Measurements from ENCODE around the gene NT5C3A.

The NT5C3A gene

DNA sequence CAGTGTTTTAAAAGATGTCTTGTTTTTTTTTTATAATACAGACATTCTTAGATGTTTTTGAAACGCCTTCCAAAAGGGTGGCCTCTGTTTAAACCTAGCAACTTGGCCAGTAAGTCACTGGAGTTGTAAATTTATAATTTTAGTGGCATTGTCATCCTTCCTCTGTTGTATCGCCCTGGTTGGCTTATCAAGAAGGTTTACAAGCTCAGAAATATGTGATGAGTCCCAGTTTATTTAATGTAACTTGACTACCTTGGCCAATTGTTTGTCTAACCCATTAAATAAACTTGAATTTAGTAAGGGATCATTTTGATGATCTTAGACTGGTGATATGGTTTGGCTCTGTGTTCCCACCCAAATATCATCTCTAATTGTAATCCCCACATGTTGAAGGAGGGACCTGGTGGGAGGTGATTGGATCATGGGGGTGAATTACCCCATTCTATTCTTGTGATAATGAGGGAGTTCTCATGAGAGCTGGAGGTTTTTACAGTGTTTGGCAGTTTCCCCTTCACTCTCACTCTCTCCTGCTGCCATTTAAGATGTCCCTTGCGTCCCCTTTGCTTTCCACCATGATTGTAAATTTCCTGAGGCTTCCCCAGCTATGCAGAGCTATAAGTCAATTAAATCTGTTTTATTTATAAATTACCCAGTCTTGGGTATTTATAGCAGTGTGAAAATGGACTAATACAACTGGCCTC lies 13.4 kb upstream of the NT5C3A start:
- DNase-seq (ENCODE audit: low read depth in 2 of 2) = no peak

DNA sequence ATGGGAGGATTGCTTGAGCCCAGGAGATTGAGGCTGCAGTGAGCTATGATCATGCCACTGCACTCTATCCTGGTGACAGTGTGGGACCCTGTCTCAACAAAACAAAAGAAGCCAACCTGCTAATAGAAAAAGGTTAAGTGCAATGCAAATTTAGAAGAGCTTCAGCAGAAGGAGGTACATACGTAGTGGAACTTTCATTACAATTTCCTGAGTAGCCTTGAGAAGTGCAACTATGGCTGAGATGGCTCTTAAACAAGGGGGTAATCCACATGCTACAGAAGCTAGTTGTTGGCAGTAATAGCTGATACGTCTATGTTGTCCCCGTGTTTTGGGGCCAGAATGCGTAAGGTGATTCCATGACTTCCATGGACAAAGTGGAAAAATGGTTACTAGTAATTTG lies 10.7 kb upstream of the NT5C3A start:
- no peak for DNase-seq (ENCODE audit: low read depth in 2 of 2)

DNA sequence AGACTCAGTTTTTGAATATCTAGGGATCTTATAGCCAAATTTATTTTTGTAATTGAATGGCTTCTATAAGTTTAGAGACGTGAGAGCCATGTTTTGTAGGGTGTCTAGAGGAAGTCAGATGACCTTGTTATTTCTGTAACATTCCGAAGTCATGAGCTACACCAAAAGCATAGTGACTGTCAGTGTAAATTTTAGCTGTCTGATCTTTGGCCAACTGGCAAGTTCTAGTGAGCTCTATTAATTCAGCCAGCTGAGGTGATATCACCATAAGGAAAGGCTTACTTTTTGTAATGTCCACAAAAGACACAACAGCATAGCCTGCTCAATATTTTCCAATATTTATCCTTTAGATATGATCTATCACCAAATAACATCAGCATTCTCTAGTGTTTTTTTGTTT lies 9.9 kb upstream of the NT5C3A start:
- no peak for DNase-seq (ENCODE audit: low read depth in 2 of 2)

DNA sequence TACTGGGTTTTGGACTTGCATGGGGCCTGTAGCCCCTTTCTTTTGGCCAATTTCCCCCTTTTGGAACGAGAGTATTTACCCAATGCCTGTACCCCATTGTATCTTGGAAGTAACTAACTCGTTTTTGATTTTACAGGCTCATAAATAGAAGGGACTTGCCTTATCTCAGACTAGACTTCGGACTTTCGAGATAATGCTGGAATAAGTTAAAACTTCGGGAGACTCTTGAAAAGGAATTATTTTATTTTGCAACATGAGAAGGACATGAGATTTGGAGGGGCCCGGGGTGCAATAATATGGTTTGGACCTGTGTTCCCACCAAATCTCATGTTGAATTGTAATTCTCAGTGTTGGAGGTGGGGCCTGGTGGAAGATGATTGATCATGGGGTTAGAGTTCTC lies 8.3 kb upstream of the NT5C3A start:
- DNase-seq (ENCODE audit: low read depth in 2 of 2) = no peak

DNA sequence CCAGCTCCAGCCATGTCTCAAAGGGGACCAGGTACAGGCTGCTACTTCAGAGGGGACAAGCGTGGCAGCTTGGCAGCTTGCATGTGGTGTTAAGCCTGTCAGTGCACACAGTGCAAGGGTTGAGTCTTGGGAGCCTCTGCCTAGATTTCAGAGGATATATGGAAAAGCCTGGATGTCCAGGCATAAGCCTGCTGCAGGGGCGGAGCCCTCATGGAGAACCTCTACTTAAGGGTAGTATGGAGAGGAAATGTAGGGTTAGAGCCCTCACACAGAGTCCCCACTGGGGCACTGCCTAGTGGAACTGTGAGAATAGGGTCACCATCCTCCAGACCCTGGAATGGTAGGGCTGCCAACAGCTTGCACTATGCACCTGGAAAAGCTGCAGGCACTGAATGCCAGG lies 7.7 kb upstream of the NT5C3A start:
- DNase-seq (ENCODE audit: low read depth in 2 of 2) = no peak

DNA sequence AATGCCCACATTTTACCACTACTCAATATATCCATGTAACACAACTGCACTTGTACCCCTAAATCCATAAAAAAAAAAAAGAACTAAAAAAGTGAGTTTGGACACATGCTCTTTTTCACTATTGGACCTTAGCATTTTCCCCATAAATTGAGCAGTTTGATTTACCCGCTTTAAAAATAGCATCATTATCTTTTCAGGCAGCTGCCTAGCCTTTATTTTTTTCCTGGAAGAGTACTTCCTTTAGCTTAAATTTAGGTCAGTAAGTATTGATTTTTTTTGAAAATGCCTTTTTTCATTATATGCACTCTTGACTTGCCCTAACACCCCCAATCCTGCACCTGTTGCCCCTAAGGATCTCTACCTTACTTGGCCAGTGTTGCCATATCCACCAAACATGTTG lies 5.3 kb upstream of the NT5C3A start:
- no peak for DNase-seq (ENCODE audit: low read depth in 2 of 2)

DNA sequence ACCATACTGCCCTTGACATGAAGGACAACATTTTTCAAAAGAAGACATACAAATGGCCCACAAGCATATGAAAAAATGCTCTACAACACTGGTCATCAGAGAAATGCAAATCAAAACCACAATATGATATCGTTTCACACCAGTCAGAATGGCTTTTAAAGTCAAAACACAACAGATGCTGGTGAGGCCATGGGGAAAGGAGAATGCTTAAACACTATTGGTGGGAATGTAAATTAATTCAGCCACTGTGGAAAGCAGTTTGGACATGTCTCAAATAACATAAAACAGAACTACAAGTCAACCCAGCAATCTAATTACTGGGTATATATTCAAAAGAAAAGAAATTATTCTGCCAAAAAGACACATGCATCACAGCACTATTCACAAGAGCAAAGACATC lies 4.2 kb upstream of the NT5C3A start:
- DNase-seq (ENCODE audit: low read depth in 2 of 2) = no peak

DNA sequence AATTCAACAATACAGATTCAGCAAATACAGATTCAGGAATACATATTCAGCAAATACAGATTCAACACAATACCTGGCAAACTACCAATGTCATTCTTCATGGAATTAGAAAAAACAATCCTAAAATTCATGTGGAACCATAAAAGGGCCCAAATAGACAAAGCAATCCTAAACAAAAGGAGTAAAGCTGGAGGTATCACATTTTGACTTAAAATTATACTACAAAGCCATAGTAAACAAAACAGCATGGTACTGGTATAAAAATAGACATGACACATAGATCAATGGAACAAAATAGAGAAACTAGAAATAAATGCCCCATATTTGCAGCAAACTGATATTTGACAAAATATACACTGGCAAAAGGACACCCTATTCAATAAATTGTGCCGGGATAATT lies 3.4 kb upstream of the NT5C3A start:
- DNase-seq (ENCODE audit: low read depth in 2 of 2) = no peak

DNA sequence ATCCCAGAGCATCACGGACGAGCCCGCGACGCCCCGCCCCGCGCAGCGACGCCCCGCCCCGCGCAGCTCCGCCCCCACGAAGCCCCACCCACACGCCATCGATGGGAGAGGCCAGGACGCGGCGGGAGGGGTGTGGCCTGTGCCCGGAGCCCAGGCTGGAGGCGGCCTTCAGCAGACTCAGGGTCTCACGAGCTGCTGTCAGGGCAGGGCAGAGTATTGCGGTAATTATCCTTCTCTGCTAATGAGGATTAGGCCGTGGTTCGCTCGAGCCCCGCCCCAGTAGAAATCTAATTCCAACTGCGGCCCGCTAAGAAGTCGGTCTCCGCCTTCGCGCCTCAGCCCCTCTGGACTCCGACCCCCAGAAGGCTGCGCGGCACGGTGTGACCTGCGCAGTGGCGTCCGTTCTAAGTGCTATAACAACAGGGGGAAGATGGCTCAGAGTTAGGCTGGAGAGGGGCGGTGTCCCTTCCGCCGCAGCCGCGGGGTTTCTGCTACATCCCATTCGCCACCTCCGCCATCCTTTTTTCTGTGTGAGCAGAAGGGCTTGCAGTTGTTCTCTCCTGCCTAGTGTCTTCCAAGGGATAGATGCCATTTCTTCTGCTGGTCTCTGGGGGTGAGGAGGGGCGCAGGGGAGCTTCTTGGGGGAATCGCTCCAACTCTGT lies 337 bp upstream of the NT5C3A start:
- DNase-seq (ENCODE audit: low read depth in 2 of 2) = peak; percentile 87 to 89

DNA sequence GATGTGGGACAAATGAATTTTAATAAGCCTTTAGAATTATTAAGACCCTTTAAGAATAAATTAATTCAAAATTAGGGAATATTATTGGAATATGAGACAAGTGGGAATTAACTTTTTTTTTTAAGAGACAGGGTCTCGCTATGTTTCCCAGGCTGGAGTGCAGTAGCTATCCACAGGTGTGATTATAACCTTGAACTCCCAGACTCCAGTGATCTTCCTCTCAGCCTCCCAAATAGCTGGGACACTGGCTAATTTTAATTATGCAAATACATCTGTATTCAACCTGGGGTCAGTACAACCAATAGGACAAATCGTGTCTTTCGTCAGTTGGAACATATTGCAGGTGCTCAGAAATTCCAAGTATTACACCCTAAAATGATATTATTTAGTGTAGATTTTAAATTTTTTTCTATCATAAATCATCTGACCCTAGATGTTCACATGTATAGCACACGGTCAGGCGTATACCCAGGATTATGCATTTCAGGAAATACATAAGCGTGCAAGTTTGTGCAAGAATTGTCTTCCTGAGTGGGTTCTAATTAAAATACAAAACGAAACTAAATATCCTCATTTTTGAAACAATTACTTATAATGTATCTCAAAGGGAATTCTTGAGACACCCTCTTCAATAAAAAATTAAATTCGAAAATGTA lies 1.2 kb downstream of the NT5C3A start:
- no peak for DNase-seq (ENCODE audit: low read depth in 2 of 2)

DNA sequence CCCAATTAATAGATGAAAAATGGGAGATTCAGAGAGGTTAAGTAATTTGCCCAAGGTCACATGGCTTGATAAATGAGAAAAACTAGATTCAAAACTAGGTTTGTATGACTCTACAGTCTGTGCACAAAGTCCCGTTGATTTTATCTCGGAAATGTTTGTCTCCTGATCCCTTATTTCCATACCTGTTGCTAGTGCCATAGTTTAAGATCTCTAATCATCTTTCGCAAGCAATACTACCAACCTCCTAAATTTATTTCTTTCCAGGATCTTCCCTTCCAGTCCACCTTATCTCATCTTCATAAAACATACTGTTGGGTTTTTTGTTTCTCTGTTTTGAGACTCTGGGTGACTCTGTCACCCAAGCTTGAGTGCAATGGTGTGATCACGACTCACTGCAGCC lies 2.9 kb downstream of the NT5C3A start:
- no peak for DNase-seq (ENCODE audit: low read depth in 2 of 2)

DNA sequence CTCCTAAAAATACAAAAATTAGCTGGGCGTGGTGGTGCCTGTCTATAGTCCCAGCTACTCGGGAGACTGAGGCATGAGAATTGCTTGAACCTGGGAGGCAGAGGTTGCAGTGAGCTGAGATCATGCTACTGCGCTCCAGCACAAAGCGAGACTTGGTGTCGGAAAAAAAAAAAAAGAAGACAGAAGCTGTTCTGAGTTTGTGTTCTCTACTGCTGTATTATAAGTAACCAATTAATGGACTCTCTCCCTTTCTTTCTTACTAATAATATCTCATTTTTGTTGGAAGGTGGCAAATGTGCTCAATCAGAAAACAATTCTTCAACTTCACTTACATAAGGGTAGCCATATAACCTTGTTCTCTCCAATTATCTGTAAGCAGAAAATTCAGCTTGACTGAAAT lies 7.4 kb downstream of the NT5C3A start:
- DNase-seq (ENCODE audit: low read depth in 2 of 2) = no peak

DNA sequence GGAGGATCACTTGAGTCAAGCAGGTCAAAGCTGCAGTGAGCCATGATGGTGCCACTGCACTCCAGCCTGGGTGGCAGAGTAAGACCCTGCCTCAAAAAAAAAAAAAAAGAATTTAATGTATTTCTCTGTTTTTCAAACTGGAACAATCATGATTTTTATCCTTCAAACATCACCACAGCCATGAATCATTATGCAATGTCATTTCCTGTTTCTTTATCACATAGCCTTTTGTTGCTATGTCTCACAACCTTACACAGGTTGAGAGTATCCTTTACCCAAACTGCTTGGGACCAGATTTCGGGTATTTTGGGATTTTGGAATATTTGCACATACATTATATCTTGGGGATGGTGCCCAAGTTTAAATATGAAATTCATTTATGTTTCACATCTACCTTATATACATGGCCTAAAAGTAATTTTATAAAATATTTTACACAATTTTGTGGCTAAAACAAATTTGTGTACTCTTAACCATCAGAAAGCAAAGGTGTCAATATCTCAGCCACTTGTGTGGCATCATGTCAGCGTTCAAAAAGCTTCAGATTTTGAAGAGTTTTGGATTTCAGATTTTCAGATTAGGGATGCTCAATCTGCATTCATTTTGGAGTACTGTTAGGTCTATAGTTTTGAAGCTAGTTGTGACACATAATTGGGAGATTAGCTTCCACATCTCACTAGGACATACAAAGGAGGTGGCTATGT lies 8.2 kb downstream of the NT5C3A start:
- DNase-seq (ENCODE audit: low read depth in 2 of 2) = no peak

DNA sequence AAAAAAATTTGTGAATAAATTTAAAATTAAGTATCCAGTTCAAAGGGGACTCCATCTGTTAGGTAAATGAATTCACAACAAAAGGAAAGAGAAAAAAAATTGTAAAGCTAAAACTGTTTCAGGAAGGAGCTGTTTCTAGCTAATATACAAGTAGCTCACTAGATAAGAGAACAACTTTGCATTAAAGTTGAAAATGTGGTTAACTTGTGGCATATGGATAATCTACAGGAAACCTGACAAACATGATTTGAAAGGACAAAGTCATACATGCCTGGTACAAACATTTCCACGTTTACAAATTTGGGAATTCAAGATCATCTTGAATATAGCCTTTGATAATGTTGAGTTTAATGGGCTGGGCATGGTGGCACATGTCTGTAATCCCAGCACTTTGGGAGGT lies 8.9 kb downstream of the NT5C3A start:
- no peak for DNase-seq (ENCODE audit: low read depth in 2 of 2)

DNA sequence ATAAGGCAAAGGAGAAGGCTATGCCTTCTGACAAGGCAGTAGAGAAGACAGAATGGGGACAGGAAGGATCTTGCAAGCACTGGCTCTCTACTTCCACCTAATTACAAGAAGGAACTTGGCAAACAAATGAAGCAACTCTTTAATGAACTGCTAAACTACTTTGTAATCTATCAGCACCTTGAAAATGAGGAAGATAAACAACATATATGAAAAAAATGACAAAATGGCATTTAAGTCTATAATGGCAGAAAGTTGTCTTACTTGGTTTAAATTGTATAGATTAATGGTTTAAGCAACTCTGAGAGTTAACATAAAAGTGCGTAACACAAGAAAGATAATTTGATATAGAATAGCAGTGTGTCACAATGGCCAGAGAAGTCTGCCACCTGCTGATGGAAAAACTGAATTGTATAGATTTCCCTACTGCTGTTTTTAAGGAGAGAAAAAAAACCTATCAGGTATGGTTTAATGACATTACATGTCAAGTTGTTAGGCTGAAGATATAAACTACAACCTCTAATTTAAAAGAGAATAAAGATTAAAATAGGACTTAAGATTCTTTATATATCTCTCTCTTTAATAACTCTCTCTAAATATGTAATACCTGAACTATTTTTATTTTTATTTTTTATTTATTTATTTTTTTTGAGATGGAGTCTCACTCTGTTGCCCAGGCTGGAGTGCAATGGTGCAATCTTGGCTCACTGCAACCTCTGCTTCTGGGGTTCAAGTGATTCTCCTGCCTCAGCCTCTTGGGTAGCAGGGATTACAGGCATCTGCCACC lies 11.8 kb downstream of the NT5C3A start:
- no peak for DNase-seq (ENCODE audit: low read depth in 2 of 2)

DNA sequence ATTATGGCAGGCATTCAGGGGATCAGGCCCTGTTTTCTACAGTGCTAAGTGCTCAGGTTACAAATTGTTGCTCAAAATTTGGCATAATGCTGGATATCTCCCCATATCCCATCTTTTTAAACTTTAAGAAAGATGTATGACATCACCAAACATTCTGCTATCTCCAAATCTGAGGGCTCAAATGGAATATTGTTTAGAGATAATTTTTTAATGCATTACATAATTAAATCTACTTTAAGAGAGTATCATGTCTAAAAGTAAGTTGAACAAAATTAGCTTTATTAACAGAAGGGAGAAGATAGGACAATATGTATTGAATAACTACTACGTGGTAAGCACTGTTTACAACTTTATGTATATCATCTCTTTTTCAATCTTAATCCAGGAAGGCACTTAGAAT lies 13.9 kb downstream of the NT5C3A start:
- DNase-seq (ENCODE audit: low read depth in 2 of 2) = no peak

DNA sequence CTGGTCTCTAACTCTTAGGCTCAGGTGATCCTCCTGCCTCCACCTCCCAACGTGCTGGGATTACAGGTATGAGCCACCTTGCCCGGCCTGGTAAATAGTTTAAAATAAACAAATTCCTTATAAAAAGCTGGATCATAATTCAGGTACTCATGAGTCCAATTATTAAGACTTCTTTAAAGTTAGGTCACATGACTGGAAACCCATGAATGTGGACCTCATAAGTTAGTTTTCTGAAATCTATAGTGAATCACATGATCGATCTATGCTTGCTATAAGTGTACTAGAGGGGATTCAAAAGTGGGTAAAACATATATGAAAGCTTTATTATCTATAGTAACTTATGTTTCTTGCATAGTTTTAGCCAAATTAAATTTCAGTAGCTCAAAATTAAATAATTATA lies 14.3 kb downstream of the NT5C3A start:
- no peak for DNase-seq (ENCODE audit: low read depth in 2 of 2)

DNA sequence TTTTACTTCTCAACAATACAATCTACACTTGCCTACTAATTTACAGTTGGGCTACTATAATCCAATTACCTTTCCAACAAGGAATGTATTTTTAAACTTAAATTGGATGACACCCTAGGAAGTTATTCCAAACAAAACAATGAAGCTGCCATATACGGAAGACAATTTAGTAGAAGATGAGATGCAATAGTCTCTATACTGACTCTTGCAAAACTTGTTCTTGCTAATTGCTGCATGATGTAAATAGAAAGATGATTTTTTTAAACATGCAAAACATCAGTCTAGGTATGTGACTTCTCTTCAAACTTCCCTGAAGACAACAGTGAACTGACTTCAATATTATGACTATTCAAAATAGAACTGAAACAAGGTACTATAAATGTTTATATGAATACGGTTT lies 17.6 kb downstream of the NT5C3A start:
- DNase-seq (ENCODE audit: low read depth in 2 of 2) = no peak

DNA sequence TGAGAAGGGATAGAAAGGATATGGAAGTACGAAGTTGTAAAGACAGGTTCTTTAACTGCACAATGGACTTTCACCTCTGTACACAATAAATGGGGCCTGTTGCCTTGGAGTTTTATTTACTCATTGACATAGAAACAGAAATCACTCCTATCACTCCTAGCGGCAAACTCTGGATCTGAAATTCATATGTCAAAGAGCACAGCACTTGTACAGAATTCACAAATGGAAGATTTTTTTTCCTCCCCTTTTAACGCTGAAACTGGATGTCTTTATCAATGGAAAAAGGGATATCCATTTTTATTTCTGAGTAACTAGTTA lies 18.2 kb downstream of the NT5C3A start:
- DNase-seq (ENCODE audit: low read depth in 2 of 2) = no peak

DNA sequence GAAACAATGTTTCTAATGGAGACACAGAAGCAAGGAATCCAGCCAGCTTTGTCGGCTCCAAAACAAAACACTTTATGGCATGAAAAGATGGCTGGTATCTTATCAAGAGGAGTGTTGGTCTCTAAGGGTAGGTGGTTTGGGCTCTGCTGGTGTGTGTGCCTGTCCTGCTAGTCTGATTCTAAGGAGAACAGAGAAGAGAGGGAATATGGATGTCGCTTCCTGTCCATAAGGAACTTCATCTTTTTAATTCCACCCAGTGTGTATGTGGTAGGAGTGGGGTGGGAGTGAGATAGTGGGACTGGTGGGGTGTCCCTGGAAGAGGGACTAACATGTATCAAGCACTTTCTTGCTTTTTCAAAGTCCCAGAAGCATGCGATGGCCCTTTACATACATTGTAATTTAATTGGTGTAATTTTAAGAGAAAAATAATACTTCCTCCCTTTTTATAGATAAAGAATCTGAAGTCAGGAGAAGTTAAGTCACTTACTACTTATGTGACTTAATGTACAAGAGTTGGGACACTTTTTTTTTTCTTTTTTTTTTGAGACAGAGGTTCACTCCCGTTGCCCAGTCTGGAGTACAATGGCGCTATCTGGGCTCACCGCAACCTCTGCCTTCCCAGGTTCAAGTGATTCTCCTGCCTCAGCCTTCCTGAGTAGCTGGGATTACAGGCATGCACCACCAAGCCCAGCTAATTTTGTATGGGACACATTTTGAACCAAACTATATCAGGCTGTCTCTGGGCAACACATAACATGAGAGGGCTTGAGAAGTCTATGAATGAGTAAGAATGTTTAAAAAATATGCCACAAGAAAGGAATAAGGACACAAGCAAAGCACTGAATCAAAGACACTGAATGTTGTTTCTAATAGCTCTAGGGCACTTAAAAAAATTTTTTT lies 18.8 kb downstream of the NT5C3A start:
- no peak for DNase-seq (ENCODE audit: low read depth in 2 of 2)

All from stimulated activated CD8-positive, alpha-beta memory T cell treated with anti-CD3 and anti-CD28 coated beads, Interleukin-2, amount 100 ng/mL, for 48 hours (primary cell).